Umbilical cord (tissue), 2 donors: Measurements from ENCODE around the gene CAB39L. TPM values are rescaled to one million over a fixed set of nuclear protein-coding genes. Genes with fewer than 3 reads are reported as not detected.
"Not testable (repeated sequence)": the region's sequence is repeated elsewhere in the genome, so short reads cannot be mapped to it uniquely, and the experiment has no call there.

Experiments used
- DNase-seq: peaks from one replicate; pipeline ENCODE4 v3.0.0-alpha.2; 2015; ENCODE audit warnings: low spot score
- total RNA-seq: library from RNA; depleted of rRNA; stranded (reverse); fragments of >200 nt; gene quantifications from one replicate; pipeline ENCODE4 v1.2.3, GENCODE V29; 2014; ENCODE audit warnings: low replicate concordance; ENCODE audit not compliant: insufficient read depth

Gene CAB39L
- total RNA-seq, 1 donor from 2014 or later, result 8.2 TPM

- no peak for DNase-seq
Measured at GRCh38 chr13:49347650-49348385, 96.0 kb downstream of the CAB39L start.

- DNase-seq, result no peak
Measured at GRCh38 chr13:49346460-49346859, 97.4 kb downstream of the CAB39L start.

GRCh38 chr13:49343731-49344130 is 100.1 kb downstream of the CAB39L start:
- DNase-seq, result no peak

- DNase-seq, result no peak
Measured at GRCh38 chr13:49343255-49343654, 100.6 kb downstream of the CAB39L start.

GRCh38 chr13:49342454-49342853 is 101.4 kb downstream of the CAB39L start:
- DNase-seq, result no peak

- DNase-seq, result no peak
Measured at GRCh38 chr13:49341941-49342340, 101.9 kb downstream of the CAB39L start.

GRCh38 chr13:49341517-49341916 is 102.3 kb downstream of the CAB39L start:
- no peak for DNase-seq

GRCh38 chr13:49340161-49340560 is 103.7 kb downstream of the CAB39L start:
- no peak for DNase-seq

- no peak for DNase-seq
Measured at GRCh38 chr13:49336655-49337054, 107.2 kb downstream of the CAB39L start.

- DNase-seq, result no peak
Measured at GRCh38 chr13:49330546-49330864, 113.4 kb downstream of the CAB39L start.

- DNase-seq, result no peak
Measured at GRCh38 chr13:49329831-49330545, 113.9 kb downstream of the CAB39L start.

- not testable (repeated sequence) for DNase-seq
Measured at GRCh38 chr13:49327145-49327544, 116.7 kb downstream of the CAB39L start.

GRCh38 chr13:49326222-49326917 is 117.5 kb downstream of the CAB39L start:
- no peak for DNase-seq

GRCh38 chr13:49323344-49323743 is 120.5 kb downstream of the CAB39L start:
- no peak for DNase-seq

GRCh38 chr13:49322702-49323101 is 121.2 kb downstream of the CAB39L start:
- DNase-seq, result no peak

GRCh38 chr13:49320975-49321374 is 122.9 kb downstream of the CAB39L start:
- DNase-seq, result peak; percentile 37

- no peak for DNase-seq
Measured at GRCh38 chr13:49319951-49320350, 123.9 kb downstream of the CAB39L start.

GRCh38 chr13:49319551-49319950 is 124.3 kb downstream of the CAB39L start:
- no peak for DNase-seq

- DNase-seq, result peak; percentile 21
Measured at GRCh38 chr13:49315756-49316482, 127.9 kb downstream of the CAB39L start.

- DNase-seq, result no peak
Measured at GRCh38 chr13:49315036-49315565, 128.8 kb downstream of the CAB39L start.

GRCh38 chr13:49314344-49314882 is 129.5 kb downstream of the CAB39L start:
- DNase-seq, result no peak
